HEK293T (cell line): Measurements from ENCODE around the gene TSHR.

Source experiments
- BHLHE40 ChIP-seq: fragments of 450-650 bp; IDR thresholded peaks from 2 replicates; pipeline ENCODE4 v1.6.1; 2016; ENCODE audit warnings: mild to moderate bottlenecking, moderate library complexity, borderline replicate concordance
- ELF4 ChIP-seq: fragments of 450-650 bp; IDR thresholded peaks from 2 replicates; pipeline ENCODE4 v1.6.1; 2017; ENCODE audit warnings: antibody characterized with exemption
- FOXA1 ChIP-seq: fragments of 450-650 bp; IDR thresholded peaks from 2 replicates; pipeline ENCODE4 v1.6.1; 2016; ENCODE audit warnings: mild to moderate bottlenecking
- FOXM1 ChIP-seq: fragments of 450-650 bp; IDR thresholded peaks from 2 replicates; pipeline ENCODE4 v1.6.1; 2017; ENCODE audit warnings: mild to moderate bottlenecking, borderline replicate concordance
- SUZ12 ChIP-seq: fragments of 450-650 bp; IDR thresholded peaks from 2 replicates; pipeline ENCODE4 v1.6.1; 2016; ENCODE audit warnings: mild to moderate bottlenecking

DNA sequence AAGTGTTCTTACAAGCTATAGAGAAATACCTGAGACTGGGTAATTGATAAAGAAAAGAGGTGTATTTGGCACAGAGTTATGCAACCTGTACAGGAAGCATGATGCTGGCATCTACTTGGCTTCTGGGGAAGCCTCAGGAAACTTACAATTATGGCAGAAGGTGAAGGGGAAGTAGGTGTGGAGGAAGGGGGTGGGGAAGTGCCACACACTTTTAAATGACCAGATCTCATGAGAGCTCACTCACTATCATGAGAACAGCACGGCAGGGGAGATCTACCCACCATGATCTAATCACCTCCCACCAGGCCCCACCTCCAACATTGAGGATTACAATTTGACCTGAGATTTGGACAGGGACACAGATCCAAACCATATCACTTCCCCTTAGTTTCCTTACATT, 32.8 kb downstream of the TSHR start:
- TF ChIP-seq FOXM1 (no peak), SUZ12 (no peak), ELF4 (no peak), BHLHE40 (no peak), FOXA1 (no peak)
